Measurements from ENCODE around the gene BABAM2.

BABAM2 gene

GRCh38 chr2:28354920-28355520 is 464.5 kb downstream of the BABAM2 start:
- no peak for DNase-seq

GRCh38 chr2:28355521-28356094 is 465.1 kb downstream of the BABAM2 start:
- DNase-seq, result no peak

- DNase-seq, result peak; percentile 24
Observed at GRCh38 chr2:28356095-28356911, 465.8 kb downstream of the BABAM2 start.

- DNase-seq, result no peak
Observed at GRCh38 chr2:28357055-28357454, 466.5 kb downstream of the BABAM2 start.

GRCh38 chr2:28357948-28358667 is 467.6 kb downstream of the BABAM2 start:
- DNase-seq, result no peak

- DNase-seq, result no peak
Observed at GRCh38 chr2:28358668-28359201, 468.2 kb downstream of the BABAM2 start.

GRCh38 chr2:28359222-28360057 is 468.9 kb downstream of the BABAM2 start:
- DNase-seq, result peak; percentile 84

GRCh38 chr2:28360058-28360717 is 469.7 kb downstream of the BABAM2 start:
- DNase-seq, result no peak

- DNase-seq, result no peak
Observed at GRCh38 chr2:28360718-28361293, 470.3 kb downstream of the BABAM2 start.

- no peak for DNase-seq
Observed at GRCh38 chr2:28361991-28362710, 471.6 kb downstream of the BABAM2 start.

GRCh38 chr2:28362991-28363521 is 472.5 kb downstream of the BABAM2 start:
- no peak for DNase-seq

GRCh38 chr2:28363686-28364280 is 473.3 kb downstream of the BABAM2 start:
- DNase-seq, result no peak

GRCh38 chr2:28364610-28365009 is 474.1 kb downstream of the BABAM2 start:
- no peak for DNase-seq

- DNase-seq, result no peak
Observed at GRCh38 chr2:28365158-28365557, 474.6 kb downstream of the BABAM2 start.

- no peak for DNase-seq
Observed at GRCh38 chr2:28366149-28366495, 475.6 kb downstream of the BABAM2 start.

- DNase-seq, result peak; percentile 70
Observed at GRCh38 chr2:28366496-28367282, 476.2 kb downstream of the BABAM2 start.

GRCh38 chr2:28367667-28368356 is 477.3 kb downstream of the BABAM2 start:
- no peak for DNase-seq

GRCh38 chr2:28368357-28368798 is 477.8 kb downstream of the BABAM2 start:
- DNase-seq, result no peak

Measured in CD4-positive, alpha-beta T cell treated with Interleukin-4 for 4 hours (primary cell).